Stimulated activated CD4-positive, alpha-beta T cell treated with anti-CD3 and anti-CD28 coated beads, Interleukin-2, amount 100 ng/mL, for 24 hours (primary cell): ENCODE results near the gene ATP2A2.
"Not testable (repeated sequence)": the region's sequence is repeated elsewhere in the genome, so short reads cannot be mapped to it uniquely, and the experiment has no call there.

Experiments used
- DNase-seq, 2 donors: peaks; one replicate each; pipeline ENCODE4 v3.0.0-alpha.2; 2020

ATP2A2 gene

DNA sequence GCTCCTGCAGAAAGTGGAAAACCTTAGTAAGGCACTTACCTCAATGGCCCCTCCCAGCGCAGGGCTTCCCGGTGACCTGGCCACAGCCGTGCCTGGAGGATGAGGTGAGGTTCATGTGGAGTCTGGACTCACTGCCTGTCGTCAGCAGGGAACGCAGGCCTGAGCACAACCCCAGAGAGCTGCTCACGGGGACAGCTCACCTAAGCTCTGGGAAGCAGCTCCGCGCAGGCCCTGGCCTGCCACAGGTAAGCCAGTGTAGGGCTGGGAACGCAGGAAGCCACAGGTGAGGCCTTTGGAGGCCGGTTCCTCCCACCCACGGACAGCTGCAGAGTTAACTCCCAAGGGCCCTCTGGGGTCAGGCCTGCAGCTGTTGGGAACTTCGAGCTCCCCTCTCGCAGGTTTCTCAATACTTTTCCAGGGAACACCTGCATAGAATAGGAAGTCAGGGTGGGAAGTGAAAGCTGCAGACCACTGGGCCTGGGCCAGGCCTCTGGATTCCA is 89.7 kb downstream of the ATP2A2 start:
- DNase-seq, result no peak

DNA sequence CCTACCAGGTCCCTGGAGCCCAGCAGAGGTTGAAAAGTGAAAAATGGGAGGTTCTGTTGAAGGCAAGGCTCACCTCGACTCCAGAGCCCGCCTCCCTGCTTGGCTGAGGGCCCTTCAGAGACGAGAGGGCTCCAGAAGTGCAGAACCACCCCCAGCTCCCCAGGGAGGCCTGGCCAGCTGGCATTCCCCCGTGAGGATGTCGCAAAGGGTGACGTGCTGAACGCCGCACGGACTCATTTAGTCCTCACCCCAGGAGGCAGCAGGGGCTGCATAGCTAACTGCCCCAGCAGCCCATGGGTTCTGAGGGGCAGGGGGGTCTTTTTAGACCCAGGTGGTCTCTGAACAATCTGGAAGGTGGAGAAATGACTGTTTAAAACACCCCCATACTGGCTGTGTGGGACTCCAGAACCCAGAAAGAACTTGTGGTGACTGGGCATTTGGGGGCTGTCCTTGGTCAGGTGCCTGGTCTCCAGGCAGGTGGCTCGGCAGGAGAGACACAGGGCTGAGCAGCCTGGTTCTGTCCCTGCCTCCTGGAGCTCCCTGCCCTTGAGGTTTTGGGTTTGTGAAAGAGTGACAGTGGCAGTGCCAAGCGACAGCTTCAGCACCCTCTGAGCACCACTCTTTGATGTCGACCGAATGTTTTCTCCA is 90.5 kb downstream of the ATP2A2 start:
- no peak for DNase-seq

DNA sequence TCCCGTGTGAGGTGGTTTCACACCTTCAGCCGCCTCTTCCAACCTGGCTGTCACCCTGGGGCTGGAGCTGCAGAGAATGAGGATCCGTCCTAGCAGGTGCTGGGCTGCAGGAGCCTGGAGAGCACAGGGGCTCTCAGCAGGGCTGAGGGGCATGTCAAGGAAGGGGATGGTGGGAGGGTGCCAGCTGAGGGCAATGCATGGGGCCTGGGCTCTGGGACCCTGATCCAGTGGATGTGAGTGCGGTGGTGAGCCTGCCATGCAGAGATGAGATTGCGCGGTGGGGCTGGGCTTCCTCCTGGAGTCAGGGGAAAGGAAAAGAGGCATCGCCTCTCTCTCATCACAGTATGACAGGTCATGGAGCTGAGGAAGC is 91.0 kb downstream of the ATP2A2 start:
- no peak for DNase-seq

- no peak for DNase-seq
Observed at GRCh38 chr12:110373025-110373424, 92.0 kb downstream of the ATP2A2 start.

- DNase-seq, result no peak
Observed at GRCh38 chr12:110373425-110373824, 92.4 kb downstream of the ATP2A2 start.

- DNase-seq, result no peak
Observed at GRCh38 chr12:110373962-110374611, 93.0 kb downstream of the ATP2A2 start.

GRCh38 chr12:110378131-110378790 is 97.2 kb downstream of the ATP2A2 start:
- not testable (repeated sequence) for DNase-seq

DNA sequence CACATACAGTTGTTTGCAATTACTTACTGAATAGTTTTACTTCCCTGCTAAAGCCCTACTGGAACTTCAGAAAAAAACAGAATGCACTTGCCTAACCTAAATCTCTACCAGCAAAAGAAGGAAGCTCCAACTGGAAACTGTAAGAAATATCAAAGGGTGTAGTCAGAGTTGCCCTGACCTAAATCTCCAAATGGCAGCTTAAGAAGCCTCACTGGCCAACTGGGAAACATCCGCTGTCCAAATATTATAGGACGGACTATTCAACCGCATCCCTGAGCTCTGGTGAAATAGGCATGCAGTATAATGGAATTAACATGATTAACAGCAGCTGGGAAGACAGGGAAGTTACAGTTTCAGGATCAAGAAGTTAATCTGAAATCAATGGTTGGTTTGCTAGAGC is 98.2 kb downstream of the ATP2A2 start:
- no peak for DNase-seq

GRCh38 chr12:110379631-110380030 is 98.6 kb downstream of the ATP2A2 start:
- DNase-seq, result no peak

GRCh38 chr12:110382683-110383082 is 101.6 kb downstream of the ATP2A2 start:
- no peak for DNase-seq
